ENCODE measurements around the gene TCF12. TPM values are rescaled to one million over a fixed set of nuclear protein-coding genes. Genes with fewer than 3 reads are reported as not detected.

TCF12 gene
- total and polyA plus RNA-seq, 2 of the 8 experiments (the other 6 are each of a cell fraction or from before 2014, with no cell fraction given) = 85.8 to 101 TPM

GRCh38 chr15:57251941-57252340 lies 333.5 kb downstream of the TCF12 start:
- ChIA-PET CTCF (ENCODE audit: partially characterized antibody) (interaction anchor here (1.7 kb wide), 1 partner anchor 105 kb away, joined by 4 read pairs; no protein-coding TSS in a partner anchor), POLR2A (ENCODE audit: partially characterized antibody) (interaction anchor here (1.3 kb wide), 1 partner anchor 14 kb away, joined by 5 read pairs; no protein-coding TSS in a partner anchor)
- H3K18ac ChIP-seq (ENCODE audit: extremely low read depth, low read length) = no peak overlapping the region
- H3K9me3 ChIP-seq (ENCODE audit: insufficient read depth in 2 of 2, low read depth in 1 of 2, low read length in 1 of 2) = no peaks in the 10 kb centered on the region
- no peaks in the 10 kb centered on the region for H3K79me1 ChIP-seq (ENCODE audit: low read depth, low read length)
- no peak overlapping the region for H3K4me3 ChIP-seq (ENCODE audit: extremely low read depth in 1 of 4, insufficient read depth in 2 of 4, low read depth in 3 of 4, low read length in 4 of 4)
- H2BK20ac ChIP-seq (ENCODE audit: low read length) = no peak overlapping the region
- H2AK5ac ChIP-seq (ENCODE audit: low read depth, low read length) = no peak overlapping the region
- DNase-seq (ENCODE audit: low read depth in 1 of 2, low spot score in 2 of 2) (no peak), FAIRE-seq (no peak)
- no peak overlapping the region for H3K14ac ChIP-seq (ENCODE audit: insufficient read length)
- no peak overlapping the region for H2BK120ac ChIP-seq (replicated peaks; ENCODE audit: low read depth, low read length)
- no peak overlapping the region for H2BK5ac ChIP-seq (ENCODE audit: low read depth, low read length)
- H4K20me1 ChIP-seq (replicated peaks in 1 of 2; ENCODE audit: control insufficient read depth in 1 of 2, insufficient read depth in 2 of 2, low read length in 2 of 2) = no peaks in the 10 kb centered on the region
- no peak overlapping the region for H3K4ac ChIP-seq (replicated peaks; ENCODE audit: insufficient read length, low read depth, low read length)
- no peaks in the 10 kb centered on the region; the same call in 1 of the 2 replicates for H3K23me2 ChIP-seq (ENCODE audit: low read depth, low read length)
- no peak overlapping the region for H3K9ac ChIP-seq (replicated peaks in 1 of 4; ENCODE audit: extremely low read depth in 1 of 4, low read depth in 3 of 4, low read length in 3 of 4)
- H3K79me2 ChIP-seq (ENCODE audit: control insufficient read depth in 1 of 2, insufficient read depth in 2 of 2, low read length in 2 of 2) = no peaks in the 10 kb centered on the region
- no peak overlapping the region for H3K56ac ChIP-seq (replicated peaks; ENCODE audit: insufficient read length, low read depth, low read length)
- H3K27me3 ChIP-seq (replicated peaks in 1 of 4; ENCODE audit: control insufficient read depth in 3 of 4, extremely low read depth in 1 of 4, insufficient read depth in 3 of 4, low read length in 3 of 4) = no peaks in the 10 kb centered on the region
- TF ChIP-seq ATF2 (IDR thresholded peaks at IDR 0.05; ENCODE audit: low read length) (no peak), BACH1 (IDR thresholded peaks at IDR 0.05; ENCODE audit: low read length) (no peak), USF2 (IDR thresholded peaks at IDR 0.05; ENCODE audit: low read length) (no peak), SIRT6 (IDR thresholded peaks at IDR 0.05; ENCODE audit: low read length) (no peak)
- no peak overlapping the region for H3K4me2 ChIP-seq (ENCODE audit: insufficient read depth in 1 of 2, low read depth in 2 of 2, low read length in 2 of 2)
- no peak overlapping the region for H4K91ac ChIP-seq (replicated peaks; ENCODE audit: insufficient read length, low read length)
- no peak overlapping the region for H2BK15ac ChIP-seq (ENCODE audit: low read length)
- H2AFZ ChIP-seq (ENCODE audit: low read length) = no peak overlapping the region
- H2BK12ac ChIP-seq (ENCODE audit: low read depth, low read length) = no peak overlapping the region
- H3K4me1 ChIP-seq (replicated peaks in 1 of 4; ENCODE audit: control insufficient read depth in 3 of 4, insufficient read depth in 4 of 4, low read length in 3 of 4) = peaks cover 0 to 13% (median 7%) of the 10 kb centered on the region in 4 experiments; a peak in 3 of 7 replicates
- peak overlapping the region; percentile 60 for H4K5ac ChIP-seq (ENCODE audit: insufficient read length, low read depth, low read length)
- H3K36me3 ChIP-seq (ENCODE audit: control insufficient read depth in 2 of 4, insufficient read depth in 4 of 4, low read length in 3 of 4) = peaks cover 0 to 14% (median 8%) of the 10 kb centered on the region in 4 experiments; a peak in 4 of 8 replicates
- 76% methylated on average over 6 of the region's 6 CpGs; no CpG with 5 or more reads in 1 of the 2 experiments for WGBS, 2 experiments (ENCODE audit: extremely low coverage in 1 of 2, insufficient coverage in 1 of 2, insufficient read length in 1 of 2, insufficient replicate concordance in 2 of 2, low coverage in 1 of 2, low lambda C conversion rate in 2 of 2, missing lambda C conversion rate in 1 of 2)
- no peak overlapping the region for H3K23ac ChIP-seq (ENCODE audit: insufficient read length)
- no peak overlapping the region for H4K8ac ChIP-seq (ENCODE audit: extremely low read depth, insufficient read depth, low read length)
- no peak overlapping the region for H3K27ac ChIP-seq (ENCODE audit: low read depth, low read length)
